HG03571 (cell line): Measurements from ENCODE around the gene PPP2R1A.

ENCODE experiments used
- ATAC-seq: cut with Tn5 transposase; IDR thresholded peaks from one replicate; pipeline ENCODE4 v1.9.1; 2021; ENCODE audit not compliant: unreplicated experiment

PPP2R1A gene

GRCh38 chr19:52189735-52190486 is at the start of gene PPP2R1A:
PPP2R1A (plus strand) TSS chr19:52190052; CDS start chr19:52190097, 45 bp downstream.
- ATAC-seq, result peak; percentile 86

- no peak for ATAC-seq
These were observed 48.6 kb upstream of the PPP2R1A start for GRCh38 chr19:52141203-52141602.

GRCh38 chr19:52142001-52142595 is 47.8 kb upstream of the PPP2R1A start:
- ATAC-seq, result no peak

GRCh38 chr19:52148256-52148655 is 41.6 kb upstream of the PPP2R1A start:
- ATAC-seq, result no peak

GRCh38 chr19:52155596-52156359 is 34.1 kb upstream of the PPP2R1A start:
- no peak for ATAC-seq

- ATAC-seq, result no peak
These were observed 19.5 kb upstream of the PPP2R1A start for GRCh38 chr19:52170304-52170703.

- ATAC-seq, result peak; percentile 26
These were observed 19.0 kb upstream of the PPP2R1A start for GRCh38 chr19:52170863-52171320.

- ATAC-seq, result peak; percentile 65
These were observed 18.3 kb upstream of the PPP2R1A start, which contains the start of gene ZNF836 for GRCh38 chr19:52171321-52172169. ZNF836 (minus strand) TSS chr19:52171621; CDS start chr19:52168072, 3,549 bp downstream.

- ATAC-seq, result no peak
These were observed 17.5 kb upstream of the PPP2R1A start for GRCh38 chr19:52172347-52172746.

GRCh38 chr19:52176574-52176973 is 13.3 kb upstream of the PPP2R1A start:
- no peak for ATAC-seq

- no peak for ATAC-seq
These were observed 2.4 kb upstream of the PPP2R1A start for GRCh38 chr19:52187407-52187806.

GRCh38 chr19:52188822-52189734 is 774 bp upstream of the PPP2R1A start:
- ATAC-seq, result peak; percentile 2

- no peak for ATAC-seq
These were observed 838 bp downstream of the PPP2R1A start for GRCh38 chr19:52190487-52191293.

GRCh38 chr19:52191389-52191788 is 1.5 kb downstream of the PPP2R1A start:
- ATAC-seq, result no peak

GRCh38 chr19:52191951-52192350 is 2.1 kb downstream of the PPP2R1A start:
- ATAC-seq, result no peak

GRCh38 chr19:52196256-52196967 is 6.6 kb downstream of the PPP2R1A start:
- no peak for ATAC-seq

GRCh38 chr19:52197964-52198363 is 8.1 kb downstream of the PPP2R1A start:
- ATAC-seq, result no peak

GRCh38 chr19:52198678-52199077 is 8.8 kb downstream of the PPP2R1A start:
- no peak for ATAC-seq
